Stimulated activated CD8-positive, alpha-beta memory T cell treated with anti-CD3 and anti-CD28 coated beads, Interleukin-12 subunit alpha, Interleukin-12 subunit beta, amount 100 ng/mL, for 4 hours (primary cell): ENCODE measurements around the gene DIPK1B.
"Not testable (repeated sequence)": the region's sequence is repeated elsewhere in the genome, so short reads cannot be mapped to it uniquely, and the experiment has no call there.

ENCODE experiments used
- DNase-seq: peaks from one replicate; pipeline ENCODE4 v3.0.0-alpha.2; 2020; ENCODE audit warnings: low read depth

Gene DIPK1B

DNA sequence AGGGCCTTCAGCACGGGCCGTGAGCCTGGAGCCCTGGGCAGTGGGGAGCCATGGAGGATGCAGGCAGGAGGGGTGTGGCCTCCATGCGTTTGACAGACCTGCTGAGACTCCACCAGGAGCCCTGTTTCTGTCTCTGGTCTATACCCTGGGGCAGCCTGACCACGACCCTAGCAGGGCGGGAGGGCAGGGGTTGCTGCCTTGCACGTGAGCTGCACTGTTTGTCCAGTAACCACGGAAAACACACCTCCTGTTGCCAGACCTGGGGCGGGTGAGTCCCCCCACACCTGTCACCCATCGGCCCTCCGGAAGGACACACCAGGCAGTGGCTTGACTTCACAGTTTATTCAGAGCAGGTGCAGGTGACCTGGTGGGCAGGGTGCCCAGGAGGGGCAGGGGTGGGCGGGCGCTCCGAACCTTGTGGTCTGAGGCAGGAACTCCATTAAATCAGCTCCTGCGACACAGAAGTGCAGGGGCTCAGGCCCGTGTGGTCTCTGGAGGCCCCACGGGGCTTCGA lies 41.7 kb downstream of the DIPK1B start:
- DNase-seq = no peak

DNA sequence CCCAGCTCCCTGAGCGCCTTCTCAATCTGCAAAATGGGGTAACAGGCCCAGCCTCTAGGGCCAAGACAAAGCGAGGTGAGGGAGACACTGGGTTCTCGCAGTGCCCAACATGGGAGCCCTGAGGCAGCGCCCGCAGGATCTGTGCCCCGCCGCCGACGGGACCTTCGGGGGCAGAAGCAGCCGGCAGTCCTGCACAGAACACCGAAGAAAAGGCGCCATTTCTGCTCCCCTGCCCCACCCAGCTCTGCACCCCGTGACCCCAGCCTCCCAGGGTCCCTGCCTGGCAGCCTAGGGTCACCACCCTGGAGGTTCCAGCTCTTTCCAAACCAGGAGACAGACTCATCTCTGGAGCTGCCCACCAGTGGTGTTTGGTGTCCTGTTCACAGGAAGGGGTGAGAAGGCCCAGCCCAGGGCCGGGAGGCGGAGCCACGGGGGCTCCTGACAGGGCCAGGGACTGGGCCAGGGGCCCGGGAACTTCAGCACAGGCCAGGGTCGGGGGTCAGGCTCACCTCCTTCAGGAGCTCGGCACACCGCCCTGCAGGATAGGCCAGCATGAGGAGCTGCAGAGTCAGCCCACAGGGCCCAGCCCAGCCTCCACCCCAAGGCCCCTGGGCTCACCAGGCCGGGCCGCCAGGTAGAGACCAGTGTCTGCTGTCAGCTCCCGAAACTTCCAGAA lies 42.4 kb downstream of the DIPK1B start:
- no peak for DNase-seq

DNA sequence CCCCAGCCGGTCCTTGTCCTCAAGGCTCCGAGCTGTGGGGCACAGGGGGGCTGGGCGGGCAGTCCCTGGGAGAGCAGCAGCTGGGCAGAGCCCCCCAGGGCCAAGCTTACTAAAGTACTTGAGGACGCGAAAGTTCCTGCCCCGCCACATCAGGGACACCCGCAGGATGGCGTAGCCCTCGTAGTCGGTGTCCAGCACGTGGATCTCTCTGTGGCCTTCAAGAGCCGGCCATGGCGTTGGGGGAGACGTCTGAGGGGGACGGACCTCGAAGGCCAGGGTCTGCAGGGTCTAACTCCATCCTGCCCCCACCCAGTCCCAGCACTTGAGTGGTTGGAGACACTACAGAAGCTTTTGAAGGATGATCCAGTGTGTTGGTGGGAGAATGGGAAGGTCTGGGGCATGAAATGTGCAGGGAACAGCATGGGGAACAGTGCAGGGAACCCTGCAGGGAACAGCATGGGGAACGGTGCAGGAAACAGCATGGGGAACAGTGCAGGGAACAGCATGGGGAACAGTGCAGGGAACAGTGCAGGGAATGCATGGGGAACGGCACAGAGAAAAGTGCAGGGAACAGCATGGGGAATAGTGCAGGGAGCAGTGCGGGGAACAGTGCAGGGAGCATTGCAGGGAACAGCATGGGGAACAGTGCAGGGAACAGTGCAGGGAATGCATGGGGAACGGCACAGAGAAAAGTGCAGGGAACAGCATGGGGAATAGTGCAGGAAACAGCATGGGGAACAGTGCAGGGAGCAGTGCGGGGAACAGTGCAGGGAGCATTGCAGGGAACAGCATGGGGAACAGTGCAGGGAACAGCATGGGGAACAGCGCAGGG lies 43.1 kb downstream of the DIPK1B start:
- not testable (repeated sequence) for DNase-seq

DNA sequence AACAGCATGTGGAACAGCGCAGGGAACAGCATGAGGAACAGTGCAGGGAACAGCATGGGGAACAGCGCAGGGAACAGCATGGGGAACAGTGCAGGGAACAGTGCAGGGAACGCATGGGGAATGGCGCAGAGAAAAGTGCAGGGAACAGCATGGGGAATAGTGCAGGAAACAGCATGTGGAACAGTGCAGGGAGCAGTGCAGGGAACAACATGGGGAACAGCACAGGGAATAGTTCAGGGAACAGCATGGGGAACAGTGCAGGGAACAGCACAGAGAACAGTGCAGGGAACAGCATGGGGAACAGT lies 43.7 kb downstream of the DIPK1B start:
- DNase-seq = no peak

DNA sequence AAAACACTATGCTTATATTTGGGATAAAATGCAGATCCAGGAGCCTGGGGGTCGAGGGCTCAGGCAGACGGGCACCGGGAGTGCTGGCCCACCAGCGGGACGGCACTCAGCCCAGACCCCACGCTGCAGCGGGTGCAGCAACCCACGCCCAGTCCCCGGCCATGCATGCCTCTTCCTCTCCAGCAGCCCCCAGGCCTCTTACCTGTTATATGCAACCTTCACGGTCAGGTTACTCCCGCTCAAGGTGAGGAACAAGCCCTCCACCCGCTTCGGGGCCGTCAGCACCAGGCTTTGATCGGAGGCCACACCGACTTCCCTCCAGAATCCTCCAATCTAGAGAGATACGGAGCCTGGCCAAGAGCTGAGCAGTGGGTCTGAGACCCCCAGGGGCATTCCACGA lies 44.5 kb downstream of the DIPK1B start:
- DNase-seq = no peak

DNA sequence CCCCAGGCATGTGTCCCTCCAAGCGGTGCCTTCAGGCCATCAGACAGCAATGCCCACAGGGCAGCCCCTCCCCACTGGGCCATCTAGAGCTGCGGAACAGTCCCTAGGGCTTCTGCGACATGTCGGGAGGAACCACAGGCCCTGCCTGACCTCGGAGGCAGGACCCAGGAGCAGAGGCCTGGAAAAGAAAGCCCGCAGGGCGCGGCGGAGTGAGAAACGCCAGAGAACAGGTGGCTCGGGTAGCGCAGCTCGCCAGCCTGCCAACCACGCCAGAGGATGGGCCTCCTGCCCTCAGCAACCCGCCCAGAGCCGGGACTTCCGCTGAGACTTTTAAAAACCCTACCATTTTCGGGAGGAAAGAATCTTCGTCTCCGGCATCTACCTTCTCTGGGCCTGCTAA lies 45.0 kb downstream of the DIPK1B start:
- DNase-seq = no peak

DNA sequence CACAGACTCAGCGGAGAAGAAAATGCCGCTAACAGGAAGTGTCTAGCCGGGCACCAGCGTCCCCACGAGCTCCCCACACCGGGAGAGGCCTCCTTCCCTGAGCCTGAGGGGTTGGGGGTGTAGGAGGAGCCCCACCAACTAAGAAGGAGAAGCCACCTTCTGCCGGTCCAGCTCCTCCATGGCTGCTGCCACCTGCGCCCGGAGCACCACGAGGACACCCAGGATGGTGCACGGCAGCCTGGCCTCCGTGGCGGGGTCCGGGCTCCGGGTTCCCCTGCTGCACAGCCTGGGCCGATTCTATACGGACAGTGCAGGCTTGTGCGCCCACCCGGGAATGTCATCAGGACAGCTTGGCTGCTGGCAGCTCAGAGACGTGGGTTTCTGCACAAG lies 45.4 kb downstream of the DIPK1B start:
- no peak for DNase-seq

DNA sequence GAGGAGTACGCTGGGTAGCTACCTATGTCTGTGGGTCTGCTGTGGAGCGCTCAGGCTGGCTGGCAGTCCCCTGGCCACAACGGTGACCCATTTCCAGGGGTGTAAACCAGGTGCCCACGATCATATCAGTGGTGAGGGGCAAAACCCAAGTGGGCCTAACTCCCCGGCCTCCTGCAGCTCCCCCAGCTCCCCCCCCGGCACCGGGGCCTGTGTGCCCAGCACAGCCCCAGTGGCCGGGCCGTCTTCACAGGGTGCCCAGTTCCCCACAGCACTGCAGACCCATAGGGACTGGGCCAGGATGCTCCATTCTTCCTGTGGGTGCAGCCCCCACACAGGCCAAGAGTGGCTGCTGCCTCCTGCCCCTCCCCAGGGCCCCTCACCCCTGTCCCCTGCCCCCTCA lies 46.6 kb downstream of the DIPK1B start:
- no peak for DNase-seq

DNA sequence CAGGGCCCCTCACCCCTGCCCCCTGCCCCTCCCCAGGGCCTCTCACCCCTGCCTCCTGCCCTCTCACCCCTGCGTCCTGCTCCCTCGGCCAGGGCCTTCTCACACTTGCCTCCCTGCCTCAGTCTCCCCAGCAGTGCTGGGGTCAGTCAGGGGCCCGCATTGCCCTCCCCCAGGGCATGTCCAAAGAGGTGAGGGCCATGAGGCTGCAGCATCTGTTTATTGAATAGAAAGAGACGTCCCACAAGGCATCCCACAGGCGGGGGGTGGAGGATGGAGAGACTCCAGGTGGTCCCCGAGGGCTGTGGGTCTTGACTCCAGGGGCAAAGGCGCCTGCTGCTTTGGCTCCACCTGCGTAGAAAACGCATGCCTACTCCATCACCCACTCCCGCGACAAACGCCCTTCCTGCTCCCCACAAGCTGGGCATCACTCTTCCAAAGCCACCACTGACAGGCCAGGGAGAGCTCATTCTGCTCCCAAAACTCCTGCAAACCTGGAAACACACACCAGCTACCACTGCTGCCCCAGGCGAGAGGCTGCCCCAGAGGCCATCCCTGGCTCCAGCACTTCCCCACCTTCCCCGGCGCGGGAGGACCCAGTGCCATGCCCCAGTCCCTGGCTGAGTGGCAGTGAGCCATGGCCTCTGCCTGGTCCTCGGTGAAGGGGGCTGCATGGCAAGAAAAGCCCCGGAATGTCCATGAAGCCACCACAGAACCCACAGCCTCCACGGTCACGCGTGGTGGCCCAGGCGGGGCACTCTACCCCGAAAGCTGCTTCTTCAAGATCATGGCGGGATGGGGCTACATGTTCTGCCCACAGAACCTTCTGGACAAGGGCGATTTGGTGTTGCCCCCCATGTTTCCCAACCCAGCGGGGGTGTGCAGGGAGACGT lies 47.3 kb downstream of the DIPK1B start:
- no peak for DNase-seq

DNA sequence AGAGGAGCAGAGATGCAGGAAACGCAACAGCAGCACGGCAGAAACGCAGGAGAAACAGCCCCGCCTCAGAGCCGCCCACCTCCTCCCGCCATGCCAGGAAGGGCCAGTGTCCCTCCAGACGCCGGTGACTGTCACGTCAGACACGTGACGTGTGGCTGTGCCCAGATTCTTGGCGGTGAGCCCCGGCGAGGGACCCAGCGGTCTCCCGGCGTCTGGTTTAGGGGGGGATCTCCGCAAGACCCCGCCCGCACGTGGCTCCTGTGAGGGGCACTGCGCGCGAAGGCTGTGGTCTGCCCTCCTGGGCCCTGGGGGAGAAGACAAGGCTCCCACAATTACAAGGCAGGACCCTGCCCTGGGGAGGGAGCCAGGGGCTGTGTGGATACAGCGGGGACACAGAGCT lies 48.1 kb downstream of the DIPK1B start:
- no peak for DNase-seq

DNA sequence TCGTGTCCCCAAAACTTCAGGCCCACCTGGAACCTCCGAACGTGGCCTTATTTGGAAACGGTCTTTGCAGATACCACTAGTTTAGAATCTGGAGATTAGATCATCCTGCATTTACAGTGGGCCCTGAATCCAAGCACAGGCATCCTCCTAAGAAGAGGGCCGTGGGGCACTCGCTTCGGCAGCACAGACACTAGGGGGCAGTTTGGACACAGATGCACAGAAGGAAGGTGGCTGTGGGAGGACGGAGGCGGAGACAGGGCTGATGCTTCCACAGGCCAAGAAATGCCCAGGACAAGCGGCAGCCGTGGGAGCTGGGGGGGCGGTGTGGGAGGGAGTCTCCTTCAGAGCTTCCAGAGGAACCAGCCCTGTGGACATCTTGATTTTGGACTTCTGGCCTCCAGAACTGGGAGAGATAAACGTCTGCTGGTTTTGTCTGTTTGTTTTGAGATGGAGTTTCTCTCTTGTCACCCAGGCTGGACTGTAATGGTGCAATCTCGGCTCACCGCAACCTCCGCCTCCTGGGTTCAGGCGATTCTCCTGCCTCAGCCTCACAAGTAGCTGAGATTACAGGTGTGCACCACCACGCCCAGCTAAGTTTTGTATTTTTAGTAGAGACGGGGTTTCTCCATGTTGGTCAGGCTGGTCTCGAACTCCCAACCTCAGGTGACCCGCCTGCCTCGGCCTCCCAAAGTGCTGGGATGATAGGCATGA lies 48.6 kb downstream of the DIPK1B start:
- DNase-seq = not testable (repeated sequence)

DNA sequence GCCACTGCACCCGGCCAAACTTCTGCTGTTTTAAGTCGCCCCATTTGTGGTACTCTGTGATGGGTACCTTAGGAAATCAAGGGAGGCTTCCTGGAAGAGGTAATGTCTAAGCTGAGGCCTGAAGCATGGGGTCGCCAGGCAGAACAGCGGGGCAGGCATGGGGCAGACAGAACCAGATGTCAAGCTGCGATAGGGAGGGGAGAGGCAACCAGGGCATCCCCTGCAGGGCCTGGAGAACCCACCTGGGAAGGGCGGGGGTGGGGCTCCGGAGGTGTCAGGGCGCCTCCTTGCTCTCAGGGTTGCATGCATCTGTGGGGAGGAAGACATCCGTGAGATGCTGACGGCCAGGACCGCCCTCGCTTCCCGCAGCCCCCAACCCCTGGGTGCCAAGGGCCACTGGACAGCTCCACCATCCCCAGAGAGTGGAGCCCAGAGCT lies 49.2 kb downstream of the DIPK1B start:
- no peak for DNase-seq

DNA sequence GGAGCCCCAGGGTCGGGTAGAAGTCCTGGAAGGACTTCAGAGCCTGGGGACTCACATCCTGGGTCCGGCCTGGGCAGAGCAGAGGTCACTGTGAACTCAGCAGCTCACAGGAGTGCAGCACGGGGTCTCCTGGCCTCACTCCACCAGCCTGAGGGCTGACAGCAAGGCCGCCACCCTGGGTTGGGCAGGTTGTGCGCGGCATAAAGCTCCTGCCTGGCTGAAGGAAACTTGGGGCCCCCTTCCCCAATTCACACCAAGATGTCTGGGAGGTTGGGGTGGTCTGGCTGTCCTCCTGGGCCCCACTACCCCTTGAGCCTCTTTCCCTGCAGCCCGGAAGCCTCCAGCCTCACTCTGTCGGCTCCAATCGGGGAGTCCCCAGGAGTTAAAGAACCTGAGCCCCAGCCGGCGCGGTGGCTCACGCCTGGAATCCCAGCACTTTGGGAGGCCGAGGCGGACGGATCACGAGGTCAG lies 49.9 kb downstream of the DIPK1B start:
- DNase-seq = no peak

DNA sequence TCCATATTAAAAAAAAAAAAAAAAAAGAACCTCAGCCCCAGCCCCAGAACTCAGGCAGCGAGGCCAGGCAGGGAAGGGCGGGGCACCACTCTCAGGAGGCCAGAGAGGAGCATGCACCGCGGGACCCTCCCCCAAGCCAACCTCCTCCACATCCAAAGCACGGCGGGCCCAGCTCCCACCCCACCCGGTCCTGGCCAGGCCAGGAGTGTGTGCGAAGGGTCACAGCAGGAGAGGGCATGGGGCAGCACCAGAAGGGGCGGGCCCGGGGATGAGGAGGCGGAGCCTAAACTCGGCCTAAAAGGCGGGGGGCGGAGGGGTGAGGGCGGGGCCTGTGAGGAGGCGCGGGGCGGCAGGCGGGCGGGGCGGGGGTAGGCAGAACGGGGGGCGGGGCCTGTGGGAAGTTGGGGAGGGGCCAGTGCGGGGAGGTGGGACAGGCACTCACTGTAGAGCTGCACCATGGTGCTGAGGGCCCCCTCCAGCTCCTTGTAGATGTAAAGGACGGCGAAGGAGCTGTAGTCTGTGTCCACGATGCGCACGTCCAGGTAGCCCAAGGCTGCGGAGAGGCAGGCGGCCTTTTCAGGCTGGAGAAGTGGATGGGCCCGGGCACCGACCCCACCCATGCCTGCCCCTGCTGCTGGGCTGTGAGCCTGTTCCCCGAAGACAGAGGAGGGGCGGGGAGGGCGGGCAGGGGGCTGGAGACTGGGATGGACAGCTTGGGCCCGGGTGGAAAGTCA lies 50.7 kb downstream of the DIPK1B start:
- no peak for DNase-seq

DNA sequence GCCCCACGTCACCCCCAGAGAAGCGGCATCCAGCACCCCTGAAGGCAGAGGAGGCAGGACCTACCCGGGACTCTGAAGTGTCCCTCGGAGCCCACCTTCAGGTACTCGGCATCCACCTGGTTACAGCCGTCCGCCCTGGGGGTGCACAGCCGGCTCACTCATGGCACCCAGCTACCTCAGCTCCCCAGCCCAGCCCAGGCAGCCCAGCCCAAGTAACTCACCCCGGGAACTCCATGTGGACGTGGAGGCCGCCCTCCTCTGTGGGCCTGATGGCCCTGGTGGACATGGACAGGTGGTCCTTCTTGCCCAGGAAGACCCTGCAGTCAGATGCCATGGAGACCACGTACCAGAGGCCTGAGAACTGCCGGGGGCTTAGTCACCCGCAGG lies 51.3 kb downstream of the DIPK1B start:
- no peak for DNase-seq

DNA sequence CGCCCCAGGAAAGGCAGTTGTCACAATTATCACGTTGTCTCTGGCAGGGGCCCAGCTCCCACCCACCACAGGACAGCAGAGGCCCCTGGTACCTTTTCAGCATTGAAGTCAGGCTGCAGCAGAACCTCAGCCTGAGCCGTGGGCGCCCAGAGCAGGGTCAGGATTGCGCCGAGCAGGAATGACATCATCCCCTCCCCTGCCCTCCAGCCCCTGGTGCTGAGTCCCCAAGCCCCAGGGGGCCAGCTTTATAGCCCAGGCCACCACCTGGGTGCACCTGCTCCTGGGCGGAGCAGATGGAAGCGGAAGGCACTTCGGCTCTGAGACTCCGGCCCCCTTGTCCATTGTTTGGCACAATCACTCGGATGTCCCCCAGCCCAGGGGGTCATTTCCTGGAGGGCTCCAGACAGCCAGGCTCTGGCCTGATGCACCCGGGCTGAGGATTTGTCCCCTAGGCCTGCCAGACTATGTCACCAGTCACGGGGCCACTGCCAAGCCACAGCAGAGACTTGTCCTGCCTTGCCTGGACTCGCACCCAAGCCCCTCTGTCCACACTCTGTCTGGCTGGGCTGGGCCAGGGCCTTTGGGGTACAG lies 52.0 kb downstream of the DIPK1B start, which contains the start of gene LCN15:
Gene LCN15 (minus strand): TSS at position 218 of the 591 bp plus-strand sequence. CDS start 30 bp downstream, at position 188.
- no peak for DNase-seq

DNA sequence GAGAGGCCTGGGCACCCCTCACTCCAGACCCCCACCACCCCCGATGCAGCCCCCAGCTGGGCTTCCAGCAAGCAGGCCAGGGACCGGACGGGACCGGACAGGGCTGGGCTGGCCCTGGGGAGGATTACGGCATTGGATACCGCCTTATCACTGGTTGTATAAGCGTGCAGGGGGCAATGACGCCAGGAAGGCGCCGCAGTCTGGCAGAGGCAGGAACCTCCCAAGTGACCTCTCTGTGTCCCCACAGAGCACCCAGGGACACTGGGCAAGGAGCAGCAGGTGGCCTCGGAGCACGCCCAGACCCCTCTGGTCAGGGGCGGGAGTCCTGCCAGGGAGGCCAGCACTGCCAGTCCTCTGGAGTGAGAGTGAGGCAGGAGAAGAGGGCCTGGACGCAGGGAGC lies 52.7 kb downstream of the DIPK1B start:
- no peak for DNase-seq

DNA sequence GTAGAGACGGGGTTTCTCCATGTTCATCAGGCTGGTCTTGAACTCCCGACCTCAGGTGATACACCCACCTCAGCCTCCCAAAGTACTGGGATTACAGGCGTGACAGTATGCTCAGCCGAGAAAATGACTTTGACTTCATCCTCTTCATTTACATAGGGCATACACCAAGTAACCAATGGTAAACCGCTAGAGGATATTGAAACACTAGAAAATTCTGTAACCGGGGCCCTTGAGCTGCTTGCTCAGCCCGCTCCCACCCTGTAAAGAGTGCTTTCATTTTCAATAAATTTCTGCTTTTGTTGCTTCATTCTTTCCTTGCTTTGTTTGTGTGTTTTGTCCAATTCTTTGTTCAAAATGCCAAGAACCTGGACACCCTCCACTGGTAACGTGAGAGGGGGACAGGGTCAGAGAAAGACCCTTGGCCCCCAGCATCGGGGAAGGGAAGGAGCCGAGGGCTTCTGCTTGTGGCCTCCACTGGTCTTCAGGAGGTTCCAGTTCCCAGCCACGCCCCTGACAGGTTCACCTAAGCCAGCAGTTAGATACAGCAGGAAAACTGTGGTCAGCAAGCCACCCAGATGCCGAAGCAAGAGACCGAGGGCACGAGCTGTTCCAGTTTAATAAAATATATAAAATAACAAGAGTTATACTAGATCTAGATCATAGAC lies 53.5 kb downstream of the DIPK1B start:
- not testable (repeated sequence) for DNase-seq

DNA sequence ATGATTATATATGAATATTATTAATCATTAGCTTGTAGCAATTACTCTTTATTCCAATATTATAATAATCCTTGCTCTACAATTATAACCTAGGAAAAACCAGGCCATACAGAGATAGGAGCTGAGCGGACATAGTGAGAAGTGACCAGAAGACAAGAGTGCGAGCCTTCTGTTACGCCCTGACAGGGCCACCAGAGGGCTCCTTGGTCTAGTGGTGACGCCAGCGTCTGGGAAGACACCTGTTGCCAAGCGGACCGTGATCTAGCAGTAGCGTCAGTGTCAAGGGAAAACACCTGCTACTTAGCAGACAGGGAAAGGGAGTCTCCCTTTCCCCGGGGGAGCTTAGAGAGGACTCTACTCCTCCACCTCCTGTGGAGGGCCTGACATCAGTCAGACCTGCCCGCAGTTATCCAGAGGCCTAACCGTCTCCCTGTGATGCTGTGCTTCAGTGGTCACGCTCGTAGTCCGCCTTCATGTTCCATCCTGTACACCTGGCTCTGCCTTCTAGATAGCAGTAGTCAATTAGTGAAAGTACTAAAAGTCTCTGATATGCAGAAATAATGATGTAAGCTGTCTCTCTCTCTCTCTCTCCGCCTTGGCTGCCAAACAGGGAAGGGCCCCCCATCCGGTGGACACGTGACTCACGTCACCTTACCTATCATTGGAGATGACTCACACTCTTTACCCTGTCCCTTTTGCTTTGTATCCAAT lies 54.2 kb downstream of the DIPK1B start:
- DNase-seq = not testable (repeated sequence)
